WTC11 (cell line): ENCODE data around the gene DPH5.

Source experiments
- ATF3 ChIP-seq: sonication (generic); formaldehyde crosslinking; conservative IDR thresholded peaks from 2 replicates; pipeline ENCODE4 v1.8.1; 2022; ENCODE audit warnings: mild to moderate bottlenecking, missing genetic modification reagents
- CTCF ChIP-seq: fragments of 200-600 bp; IDR thresholded peaks from 2 replicates; pipeline ENCODE4 v1.8.0; 2022; ENCODE audit warnings: antibody characterized with exemption
- JAZF1 ChIP-seq: fragments of 250-450 bp; sonication (Bioruptor Pico); IDR thresholded peaks from 2 replicates; pipeline ENCODE4 v1.9.0; 2021; ENCODE audit warnings: moderate library complexity, mild to moderate bottlenecking, inconsistent platforms
- NR1H2 ChIP-seq: sonication (generic); formaldehyde crosslinking; IDR thresholded peaks from 2 replicates; pipeline ENCODE4 v1.9.0; 2021; ENCODE audit warnings: mild to moderate bottlenecking, moderate library complexity, missing genetic modification reagents
- ZBTB43 ChIP-seq: sonication (generic); formaldehyde crosslinking; IDR thresholded peaks from 2 replicates; pipeline ENCODE4 v1.8.1; 2023; ENCODE audit warnings: mild to moderate bottlenecking, missing genetic modification reagents

- no peak for TF ChIP-seq CTCF
- no peak for TF ChIP-seq ATF3
- no peak for TF ChIP-seq JAZF1 (CRISPR knock-in tag)
- TF ChIP-seq NR1H2 (CRISPR knock-in tag) = no peak
- no peak for TF ChIP-seq ZBTB43
Observed at GRCh38 chr1:100998426-100998825, 27.2 kb downstream of the DPH5 start.
